ENCODE measurements around the gene KLHL3. TPM values are rescaled to one million over a fixed set of nuclear protein-coding genes. Genes with fewer than 3 reads are reported as not detected.

The KLHL3 gene
- total RNA-seq, 6 donors from 2014 or later = 2.7 to 17.8 (median 5.2) TPM

DNA sequence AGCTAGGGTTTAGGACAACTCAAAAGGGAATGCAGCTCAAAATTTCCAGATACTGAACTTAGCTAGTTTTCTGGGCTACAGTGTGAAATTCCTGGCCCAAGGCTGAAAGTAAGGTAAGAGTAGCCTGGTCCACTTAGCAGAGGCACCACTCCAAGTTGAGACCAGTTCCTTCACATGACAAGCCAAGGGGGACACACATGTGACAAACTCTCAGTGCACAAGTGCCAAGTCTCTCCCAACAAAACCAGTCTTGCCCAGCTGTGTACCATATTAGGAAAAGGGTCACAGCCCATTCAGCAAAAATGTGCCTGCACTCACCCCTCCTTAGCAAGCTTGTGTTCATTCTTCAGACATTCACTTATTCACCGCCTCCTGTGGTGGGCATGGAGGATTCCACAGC lies 27.8 kb downstream of the KLHL3 start:
- Histone ChIP-seq H3K4me3 (no peak overlapping the region), H3K36me3 (no peaks in the 10 kb centered on the region), H3K27ac (no peak overlapping the region), H3K4me1 (no peaks in the 10 kb centered on the region), H3K9me3 (no peaks in the 10 kb centered on the region), H3K27me3 (no peaks in the 10 kb centered on the region)
- ATAC-seq (ENCODE audit: low FRiP score in 2 of 2) = no peak
- 100% methylated on average over 1 of the region's 1 CpG for WGBS, 2 donors
- TF ChIP-seq EP300 (IDR thresholded peaks at IDR 0.05) (no peak), CTCF (IDR thresholded peaks at IDR 0.05) (no peak), POLR2A (IDR thresholded peaks at IDR 0.05) (no peak), POLR2AphosphoS5 (IDR thresholded peaks at IDR 0.05) (no peak)
- no peak for DNase-seq

DNA sequence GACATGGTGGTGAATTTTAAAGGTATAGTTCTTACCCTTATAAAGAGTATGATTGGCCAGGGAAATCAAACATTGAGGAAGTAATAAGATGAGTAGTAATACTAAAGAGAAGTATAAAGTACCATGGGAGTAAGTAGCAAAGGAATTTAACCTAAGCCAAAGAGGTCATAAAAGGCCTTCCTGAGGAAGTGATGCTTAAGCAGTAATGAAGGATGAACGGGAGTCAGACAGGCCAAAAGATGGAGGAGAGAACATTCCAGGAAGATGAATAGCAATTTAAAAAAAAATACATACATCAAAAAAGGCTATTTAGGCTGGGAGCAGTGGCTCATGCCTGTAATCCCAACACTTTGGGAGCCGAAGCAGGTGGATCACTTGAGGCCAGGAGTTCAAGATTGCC lies 29.0 kb downstream of the KLHL3 start:
- H3K27ac ChIP-seq = no peak overlapping the region
- ATAC-seq (ENCODE audit: low FRiP score in 2 of 2) (no peak), DNase-seq (no peak)
- WGBS, 2 donors = 71 to 78% methylated on average over 2 of the region's 2 CpGs
- H3K9me3 ChIP-seq = no peaks in the 10 kb centered on the region
- H3K4me3 ChIP-seq = no peak overlapping the region
- no peaks in the 10 kb centered on the region for H3K4me1 ChIP-seq
- no peak for TF ChIP-seq CTCF (IDR thresholded peaks at IDR 0.05)
- no peak for TF ChIP-seq POLR2AphosphoS5 (IDR thresholded peaks at IDR 0.05)
- TF ChIP-seq EP300 (IDR thresholded peaks at IDR 0.05) = no peak
- TF ChIP-seq POLR2A (IDR thresholded peaks at IDR 0.05) = no peak
- no peaks in the 10 kb centered on the region for H3K36me3 ChIP-seq
- H3K27me3 ChIP-seq = no peaks in the 10 kb centered on the region

DNA sequence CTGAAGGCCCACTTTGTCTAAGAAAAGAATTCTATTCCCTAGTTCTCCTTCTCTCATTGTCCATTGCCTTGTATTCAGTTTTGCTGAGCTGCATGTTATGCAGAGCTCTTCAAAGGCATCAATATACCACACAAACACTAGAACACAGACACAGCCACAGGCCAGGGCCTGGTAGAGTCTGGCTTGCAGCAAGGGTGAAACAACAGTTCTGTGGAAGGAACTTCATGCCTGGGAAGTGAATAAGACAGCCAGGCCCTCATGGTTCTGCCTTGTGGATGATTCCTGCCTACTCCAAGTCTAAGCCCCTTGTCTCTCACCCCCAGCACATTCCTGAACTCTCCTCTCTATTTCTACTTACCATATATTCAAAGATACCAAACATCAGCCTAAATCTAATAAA lies 30.8 kb downstream of the KLHL3 start:
- Histone ChIP-seq H3K27ac (no peak overlapping the region), H3K4me3 (no peak overlapping the region), H3K27me3 (no peaks in the 10 kb centered on the region), H3K4me1 (no peaks in the 10 kb centered on the region), H3K36me3 (no peaks in the 10 kb centered on the region), H3K9me3 (no peaks in the 10 kb centered on the region)
- ATAC-seq (ENCODE audit: low FRiP score in 2 of 2) = no peak
- no peak for DNase-seq
- TF ChIP-seq POLR2AphosphoS5 (IDR thresholded peaks at IDR 0.05) = no peak

DNA sequence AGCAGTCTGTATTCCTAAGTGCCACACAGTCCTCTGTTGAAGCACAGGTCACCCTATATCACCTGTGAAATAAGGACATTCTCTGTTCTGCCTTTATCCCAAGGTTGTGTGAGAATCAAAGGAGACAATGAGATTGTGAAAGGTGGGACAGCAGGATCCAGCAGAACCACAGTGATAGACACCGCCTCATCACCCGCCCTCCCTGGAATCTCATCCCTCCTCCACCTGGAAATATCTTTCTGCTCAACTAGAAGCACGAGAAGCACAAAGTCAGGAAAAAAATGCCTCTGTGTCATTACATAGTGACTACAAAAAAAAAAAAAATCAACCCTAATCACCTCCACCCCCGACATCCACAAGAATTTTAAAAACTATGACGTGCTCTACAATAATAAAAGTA lies 32.3 kb downstream of the KLHL3 start:
- WGBS, 2 donors = 92 to 95% methylated on average over 5 of the region's 5 CpGs
- Histone ChIP-seq H3K4me1 (no peaks in the 10 kb centered on the region), H3K27me3 (no peaks in the 10 kb centered on the region), H3K36me3 (no peaks in the 10 kb centered on the region), H3K4me3 (no peak overlapping the region), H3K27ac (no peak overlapping the region), H3K9me3 (no peaks in the 10 kb centered on the region)
- no peak for ATAC-seq (ENCODE audit: low FRiP score in 2 of 2)
- no peak for DNase-seq
- no peak for TF ChIP-seq EP300 (IDR thresholded peaks at IDR 0.05)
- no peak for TF ChIP-seq CTCF (IDR thresholded peaks at IDR 0.05)
- TF ChIP-seq POLR2A (IDR thresholded peaks at IDR 0.05) = no peak
- TF ChIP-seq POLR2AphosphoS5 (IDR thresholded peaks at IDR 0.05) = no peak

GRCh38 chr5:137700282-137700680 lies 35.6 kb downstream of the KLHL3 start:
- WGBS, 2 donors = 78 to 80% methylated on average over 3 of the region's 3 CpGs
- Histone ChIP-seq H3K27ac (no peak overlapping the region), H3K9me3 (no peaks in the 10 kb centered on the region), H3K27me3 (no peaks in the 10 kb centered on the region), H3K4me1 (peaks cover 0 to 10% (median 4%) of the 10 kb centered on the region in 4 donors), H3K4me3 (no peak overlapping the region), H3K36me3 (no peaks in the 10 kb centered on the region)
- no peak for TF ChIP-seq CTCF (IDR thresholded peaks at IDR 0.05)
- TF ChIP-seq EP300 (IDR thresholded peaks at IDR 0.05) = no peak
- no peak for TF ChIP-seq POLR2A (IDR thresholded peaks at IDR 0.05)
- TF ChIP-seq POLR2AphosphoS5 (IDR thresholded peaks at IDR 0.05) = no peak
- no peak for DNase-seq
- no peak for ATAC-seq (ENCODE audit: low FRiP score in 2 of 2)

Data from upper lobe of left lung (tissue), 6 donors.